Uterus (tissue), 2 donors: ENCODE data around the gene WFDC8.

ENCODE experiments used
- CTCF ChIP-seq, 4 experiments: fragments of 200-600 bp in 2 of 4; fragments of 450-650 bp in 2 of 4; sonication (generic) in 2 of 4; IDR thresholded peaks; one replicate each; pipeline ENCODE4 v1.5.1; 2016 to 2019; ENCODE audit warnings: antibody characterized with exemption in 4 of 4, mild to moderate bottlenecking in 2 of 4, moderate library complexity in 1 of 4
- POLR2A ChIP-seq, 2 donors: fragments of 450-650 bp; IDR thresholded peaks; one replicate each; pipeline ENCODE4 v1.6.1; 2016; ENCODE audit warnings: antibody characterized with exemption in 2 of 2, mild to moderate bottlenecking in 1 of 2, moderate library complexity in 1 of 2

GRCh38 chr20:45509091-45509490 lies 70.0 kb downstream of the WFDC8 start:
- TF ChIP-seq CTCF (IDR thresholded peaks at IDR 0.05): no peak
- TF ChIP-seq POLR2A (IDR thresholded peaks at IDR 0.05): no peak
